Transverse colon (tissue), 4 donors: ENCODE data around the gene ACAD11.

Experiments used
- CTCF ChIP-seq, 5 experiments: fragments of 200-600 bp in 3 of 5; fragments of 450-650 bp in 2 of 5; sonication (generic) in 3 of 5; IDR thresholded peaks; 1 replicate in 2 of 5; 2 replicates in 3 of 5; pipeline ENCODE4 v1.5.1; 2016 to 2017; ENCODE audit warnings: antibody characterized with exemption in 5 of 5, inconsistent platforms in 3 of 5, mild to moderate bottlenecking in 2 of 5, moderate library complexity in 1 of 5
- EP300 ChIP-seq: sonication (generic); formaldehyde crosslinking; IDR thresholded peaks from one replicate; pipeline ENCODE4 v1.6.1; 2017; ENCODE audit warnings: antibody characterized with exemption, low read depth
- POLR2A ChIP-seq: fragments of 450-650 bp; IDR thresholded peaks from one replicate; pipeline ENCODE4 v1.6.1; 2016; ENCODE audit warnings: antibody characterized with exemption, mild to moderate bottlenecking, moderate library complexity
- POLR2AphosphoS5 ChIP-seq, 3 donors: sonication (generic); formaldehyde crosslinking; IDR thresholded peaks; one replicate each; pipeline ENCODE4 v1.6.1; 2016; ENCODE audit warnings: antibody characterized with exemption in 3 of 3

- TF ChIP-seq CTCF (IDR thresholded peaks at IDR 0.05) (no peak), POLR2AphosphoS5 (IDR thresholded peaks at IDR 0.05) (no peak), POLR2A (no peak), EP300 (no peak)
Measured at GRCh38 chr3:132616780-132617179, 42.8 kb downstream of the ACAD11 start.
